Activated CD8-positive, alpha-beta memory T cell treated with anti-CD3 and anti-CD28 coated beads, Interleukin-2, amount 50 U/mL, for 24 hours (primary cell): Measurements from ENCODE around the gene SYTL2.

Source experiments
- DNase-seq: peaks from one replicate; pipeline ENCODE4 v3.0.0-alpha.2; 2020; ENCODE audit errors: extremely low read depth

The SYTL2 gene

DNA sequence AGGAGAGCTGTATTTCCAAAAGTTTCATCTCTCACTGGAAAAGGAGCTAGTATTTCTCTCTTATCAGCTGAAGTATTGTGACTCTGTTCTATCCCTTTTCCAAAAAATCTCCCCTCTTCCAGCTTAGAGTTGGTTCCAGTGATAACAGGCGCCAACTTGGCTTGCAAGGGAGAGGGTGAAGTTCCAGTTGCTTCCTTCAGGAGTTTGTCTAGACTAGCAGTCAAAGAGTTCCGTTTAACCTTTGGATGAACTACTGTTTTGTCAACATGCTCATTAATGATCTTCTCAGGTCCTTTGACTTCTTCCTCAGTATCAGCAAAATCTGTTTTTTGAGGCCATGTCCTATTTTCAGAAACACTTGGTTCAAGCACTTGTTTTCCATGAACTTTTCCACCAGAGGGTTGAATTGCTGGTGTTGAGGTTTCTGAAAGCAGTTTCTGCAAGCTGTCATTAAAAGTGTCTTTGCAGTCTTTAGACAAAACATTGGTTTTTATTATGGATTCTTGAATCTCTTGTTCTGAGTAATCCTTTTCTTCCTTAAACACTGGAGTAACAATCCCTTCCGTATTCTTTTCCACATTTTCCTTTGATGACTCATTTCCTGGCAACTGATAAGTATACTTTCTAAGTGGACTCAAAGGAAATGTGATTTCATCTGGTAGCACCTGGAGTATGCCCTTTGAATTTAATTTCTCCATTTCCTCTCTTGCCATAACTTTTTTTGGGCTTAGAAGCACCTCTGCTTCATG is 85.3 kb downstream of the SYTL2 start:
- DNase-seq = no peak

DNA sequence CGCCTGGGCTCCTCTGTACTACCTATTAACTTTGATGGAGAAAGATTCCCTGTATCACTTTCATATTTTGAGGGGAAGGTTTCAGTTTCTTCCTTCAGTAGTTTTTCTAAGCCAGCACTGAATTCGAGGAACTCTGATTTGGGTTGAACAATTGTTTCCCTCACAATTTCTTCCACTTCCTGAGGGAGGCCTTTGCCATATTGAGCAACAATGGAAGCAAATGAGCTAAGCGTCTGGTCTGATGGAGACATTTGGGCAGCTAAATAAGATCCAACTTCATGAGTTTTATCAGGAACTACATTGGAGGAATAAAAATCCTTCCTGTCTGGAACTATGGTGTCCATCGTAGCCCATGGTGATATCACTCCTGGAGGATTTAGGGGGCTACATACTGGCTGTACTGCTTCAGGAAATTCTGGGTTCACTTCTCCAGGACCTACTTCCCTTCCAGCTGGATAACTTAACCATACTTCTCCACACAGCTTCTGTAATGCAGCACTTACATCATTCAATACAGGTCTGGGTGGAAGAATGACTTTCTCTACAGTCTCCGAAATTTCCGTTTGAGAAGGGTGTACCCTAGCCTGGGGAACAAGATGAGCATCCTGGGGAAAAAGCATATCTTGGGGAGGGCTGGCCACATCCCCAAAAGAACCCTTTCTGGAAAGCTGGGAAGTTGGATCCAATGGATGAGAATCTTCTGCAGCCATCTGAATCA is 86.0 kb downstream of the SYTL2 start:
- DNase-seq = no peak

DNA sequence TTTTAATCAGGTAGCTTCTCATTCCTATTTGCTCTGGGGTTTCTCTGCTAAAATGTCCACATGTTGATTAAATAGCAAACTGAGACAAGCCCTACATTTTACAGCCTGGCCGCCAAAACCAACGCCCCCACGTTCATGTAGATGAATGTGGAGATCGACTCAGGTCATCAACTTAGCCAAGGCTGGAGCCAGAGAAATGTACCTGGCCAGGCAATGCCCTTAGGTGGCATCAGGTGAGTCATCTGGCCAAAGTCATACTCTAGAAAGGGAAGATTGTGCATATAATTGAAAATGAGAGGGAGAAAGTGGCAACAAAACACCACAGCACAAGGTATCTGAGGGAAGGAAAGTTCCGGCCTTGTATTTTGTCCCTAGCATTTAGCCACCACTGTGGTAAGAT is 87.9 kb downstream of the SYTL2 start:
- DNase-seq = no peak

DNA sequence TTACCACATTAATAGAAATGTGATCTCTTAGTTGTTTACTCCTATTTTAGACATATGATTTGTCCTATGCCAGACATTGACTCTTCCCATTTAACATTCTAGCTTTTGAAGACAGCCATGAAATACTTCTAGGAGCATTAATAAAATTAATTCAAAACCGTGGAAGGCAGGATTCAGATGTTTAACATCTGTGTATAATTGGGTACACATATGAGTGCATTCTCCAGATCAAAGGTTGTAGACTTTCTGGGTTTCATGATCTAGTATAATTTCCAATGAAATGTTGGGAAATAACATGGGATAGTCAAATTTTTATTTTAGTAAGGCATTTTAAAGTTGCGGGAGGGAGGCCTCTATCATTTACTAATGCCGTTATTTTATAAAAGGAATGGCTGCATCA is 89.8 kb downstream of the SYTL2 start:
- no peak for DNase-seq

DNA sequence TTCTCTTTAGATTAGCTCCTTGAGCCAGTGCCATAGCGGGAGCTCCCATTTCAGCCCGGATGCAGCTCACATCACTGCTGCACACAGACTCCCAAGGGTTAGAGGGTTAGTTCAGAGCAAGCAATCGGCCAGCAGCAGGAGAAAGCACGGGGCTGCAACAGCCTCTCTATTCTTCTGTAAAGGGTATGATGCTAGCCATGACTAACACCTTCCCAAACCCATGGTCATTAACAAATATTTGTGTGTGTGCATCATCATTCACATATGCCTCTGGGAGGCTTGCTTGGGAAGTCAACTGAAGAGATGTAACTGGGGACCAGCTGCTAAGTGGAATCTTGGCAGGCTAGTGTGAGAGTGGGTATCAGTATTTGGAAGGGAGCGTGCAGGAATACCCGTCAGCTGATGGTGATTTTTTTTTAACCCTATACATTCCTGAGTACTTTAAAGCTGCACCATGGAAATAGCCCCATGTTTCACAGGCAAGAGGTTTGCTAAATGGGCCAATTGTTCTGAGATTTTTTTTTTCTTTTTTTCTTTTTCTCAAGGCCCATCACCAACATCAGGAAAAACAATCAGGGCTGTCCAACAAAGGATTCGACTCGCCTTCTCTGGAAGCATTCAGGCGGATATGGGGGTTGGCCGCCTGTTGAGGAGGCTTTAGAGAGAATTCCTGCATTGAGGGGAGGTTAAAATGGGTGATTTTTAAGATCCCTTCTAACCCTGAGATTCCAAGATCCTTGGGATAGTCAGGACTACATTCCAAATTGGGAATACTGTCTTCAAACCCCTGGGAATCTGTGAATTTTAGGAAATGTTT is 91.7 kb downstream of the SYTL2 start:
- DNase-seq = no peak

DNA sequence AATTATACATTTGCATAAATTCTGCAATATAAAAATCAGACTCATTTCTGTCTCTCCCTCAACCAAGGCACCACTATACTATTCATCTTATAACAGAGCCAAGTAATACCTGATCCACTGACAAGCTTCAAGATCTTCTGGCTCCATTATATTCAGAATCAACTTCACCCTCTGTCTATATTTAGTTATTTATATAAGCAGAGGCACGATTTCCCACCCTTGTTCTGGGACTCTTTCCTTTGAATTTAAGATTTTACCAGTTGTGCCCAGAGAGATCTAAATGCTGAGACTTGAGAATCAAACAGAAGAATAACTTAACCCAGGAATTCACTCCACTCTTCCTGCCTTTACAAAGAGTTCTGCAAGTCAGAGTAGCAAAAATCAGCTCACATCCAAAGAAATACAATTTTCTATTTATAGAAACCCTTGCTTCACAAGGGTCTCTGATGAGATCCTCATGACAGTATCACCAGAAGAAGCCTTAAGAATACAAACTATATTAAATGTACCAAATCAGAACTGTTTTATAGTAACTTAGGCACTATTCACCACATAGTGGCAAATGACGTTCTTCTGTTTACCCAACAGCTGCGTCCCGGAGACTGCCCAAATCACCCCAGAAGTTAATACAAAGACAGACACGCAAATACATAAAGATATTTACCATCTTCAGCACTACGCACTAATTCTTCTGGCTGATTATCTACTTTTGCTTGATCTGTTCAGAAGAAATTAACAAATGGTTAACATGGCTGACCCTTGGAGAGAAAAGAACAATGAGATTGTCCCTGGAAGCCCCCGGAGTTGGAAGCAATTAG is 92.6 kb downstream of the SYTL2 start:
- DNase-seq = no peak

DNA sequence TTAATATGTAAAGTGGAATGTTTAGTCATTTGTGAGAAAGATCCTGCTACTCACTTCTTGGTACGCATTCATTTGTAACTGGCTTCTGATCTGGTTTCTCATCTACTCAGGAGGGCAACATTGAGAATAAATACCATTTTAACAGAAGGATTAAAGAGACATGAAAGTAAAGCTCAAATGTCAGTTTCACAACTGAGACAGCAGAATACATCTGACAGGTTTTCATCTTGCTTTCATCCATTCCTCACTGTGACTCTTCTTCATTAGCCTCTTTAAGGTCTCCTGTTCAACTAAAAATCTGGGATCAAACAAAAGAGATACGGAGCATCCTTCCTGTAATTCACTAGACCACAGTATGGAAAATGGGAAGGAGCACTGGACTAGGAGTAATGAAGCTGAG is 93.5 kb downstream of the SYTL2 start:
- no peak for DNase-seq

DNA sequence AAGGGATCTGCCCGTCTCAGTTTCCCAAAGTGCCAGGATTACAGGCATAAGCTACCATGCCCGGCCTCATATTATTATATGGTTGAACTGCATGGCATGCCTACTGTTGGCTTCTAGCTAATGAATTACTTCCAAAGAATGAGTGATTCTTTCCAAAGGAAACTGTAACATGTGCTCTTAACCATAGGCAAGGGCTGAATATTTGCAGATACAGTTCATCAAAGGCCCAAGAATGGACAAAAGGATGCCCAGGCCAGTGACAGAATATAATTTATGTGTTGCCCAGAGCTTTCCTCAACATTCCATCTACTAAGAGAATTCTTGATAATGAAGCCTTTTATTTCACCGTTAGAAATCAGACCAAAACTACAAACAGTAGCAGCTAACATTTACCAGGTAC is 98.0 kb downstream of the SYTL2 start:
- no peak for DNase-seq

DNA sequence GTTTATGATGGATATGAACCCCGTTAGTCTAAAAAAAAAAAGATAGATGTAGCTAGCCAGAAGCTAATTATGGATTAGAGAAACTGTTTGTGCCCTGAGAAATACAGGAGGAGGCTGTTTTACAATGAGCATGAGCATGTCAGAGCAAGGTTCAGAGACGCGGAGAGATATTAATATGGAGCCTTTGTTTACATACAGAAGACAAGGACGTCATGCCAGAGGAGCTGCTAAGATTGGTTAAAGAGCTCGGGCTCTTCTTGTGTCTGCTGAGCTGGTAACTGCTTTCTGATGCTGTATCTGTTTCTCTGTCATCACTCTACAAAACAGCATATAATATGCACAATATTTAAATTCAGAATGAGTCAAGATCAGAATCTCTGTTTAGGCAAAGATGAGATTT is 100.0 kb downstream of the SYTL2 start:
- DNase-seq = no peak

DNA sequence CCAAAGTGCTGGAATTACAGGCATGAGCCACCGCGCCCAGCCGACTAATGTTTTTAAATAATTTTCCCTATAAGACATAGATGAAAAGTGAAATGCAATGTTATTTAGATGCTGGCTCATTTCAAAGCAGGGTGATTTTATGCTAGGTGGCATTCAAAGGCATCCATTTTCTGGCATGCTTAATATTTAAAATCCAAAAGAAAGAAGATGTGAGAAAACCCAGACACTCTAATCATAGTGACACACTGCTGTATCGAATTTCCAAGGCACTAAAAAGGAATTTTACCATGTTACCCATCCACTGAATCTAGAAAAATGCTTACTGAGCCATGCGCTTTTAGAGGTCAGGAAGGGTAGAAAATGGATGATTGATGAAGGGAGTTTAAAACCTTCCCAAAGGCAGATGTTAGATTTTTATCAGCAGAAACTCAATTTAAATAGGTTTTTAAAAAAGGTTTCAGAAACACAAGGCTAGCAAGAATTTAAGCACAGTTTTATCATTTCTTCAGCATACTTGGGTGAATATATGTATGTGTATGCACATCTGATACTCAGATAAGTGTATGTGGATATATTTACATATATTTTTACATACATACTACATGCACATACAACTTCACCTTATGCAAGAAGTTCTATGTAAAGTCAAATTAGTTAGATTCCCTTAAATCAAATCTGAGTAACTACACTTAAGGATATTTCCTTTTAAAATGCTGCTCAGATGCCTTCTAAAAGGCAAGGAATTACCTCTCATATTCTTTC is 100.8 kb downstream of the SYTL2 start:
- DNase-seq = no peak

DNA sequence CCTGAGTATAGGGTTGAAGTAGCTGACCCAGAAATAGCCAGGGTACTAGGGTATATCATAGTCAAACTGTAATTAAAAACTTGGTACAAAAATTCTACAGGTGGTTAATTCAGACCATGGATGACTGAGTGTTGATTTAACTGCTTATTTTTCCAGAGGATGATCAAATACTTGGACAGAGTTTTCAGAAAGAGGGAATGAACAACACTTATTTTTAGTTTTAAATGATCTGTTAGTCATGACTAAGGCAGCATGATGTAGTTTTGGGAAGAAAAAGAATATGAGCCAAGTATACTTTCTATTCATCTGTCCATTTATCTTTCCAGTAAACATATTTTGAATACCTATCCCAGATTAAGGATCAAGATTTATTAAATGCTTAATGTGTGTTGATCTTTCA is 105.1 kb downstream of the SYTL2 start:
- DNase-seq = no peak

DNA sequence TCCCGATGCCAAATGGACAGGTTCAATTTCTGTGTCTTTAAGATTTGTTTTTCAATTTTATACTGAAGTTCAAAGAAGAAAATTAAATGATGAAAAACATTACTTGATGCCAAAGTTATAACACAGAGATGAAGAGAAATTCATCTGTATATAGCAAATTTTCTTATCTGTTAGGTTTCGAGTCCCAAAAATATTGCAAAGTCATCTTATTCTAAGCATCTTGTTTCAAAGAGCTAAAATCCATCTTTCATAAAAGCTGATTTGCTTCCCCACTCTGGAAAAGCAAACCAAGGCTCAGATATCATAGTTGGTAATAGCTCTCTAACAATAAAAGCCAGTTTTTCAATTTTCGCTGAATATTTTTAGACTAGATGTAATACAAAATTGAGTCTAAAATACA is 106.0 kb downstream of the SYTL2 start:
- DNase-seq = no peak

DNA sequence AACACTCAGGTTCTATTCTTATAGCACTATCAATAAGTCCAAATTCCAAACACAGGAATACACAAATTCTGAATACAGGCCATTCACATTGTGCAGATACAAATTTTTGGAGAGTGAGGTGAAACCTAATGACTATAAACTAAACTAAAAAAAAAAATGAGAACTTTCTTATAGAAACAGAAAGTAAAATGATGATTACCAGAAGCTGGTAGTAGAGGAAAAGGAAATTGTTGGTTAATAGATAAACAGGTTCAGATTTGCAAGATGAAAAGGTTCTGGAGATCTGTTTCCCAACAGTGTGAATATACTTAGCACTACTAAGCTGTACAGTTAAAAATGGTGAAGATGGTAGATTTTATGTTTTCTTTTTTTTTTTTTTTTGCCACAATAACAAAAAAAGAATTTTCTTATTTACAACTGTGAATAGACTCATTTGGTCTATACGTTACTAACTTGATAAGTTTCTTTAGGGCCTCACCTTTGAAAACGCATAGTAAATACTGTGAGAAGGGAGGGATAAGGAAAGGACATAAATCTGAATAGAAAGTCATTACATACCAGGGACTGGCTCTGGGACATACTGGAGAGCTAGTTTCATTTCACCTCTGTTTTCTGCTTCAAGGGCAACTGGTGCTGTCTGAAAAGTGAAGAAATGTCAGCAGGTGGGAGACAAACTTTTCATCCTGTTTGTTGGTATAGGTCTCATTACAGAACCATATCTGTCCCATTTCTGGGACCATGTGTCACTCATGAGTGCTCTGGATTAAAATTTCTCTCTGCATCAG is 110.8 kb downstream of the SYTL2 start:
- DNase-seq = no peak

DNA sequence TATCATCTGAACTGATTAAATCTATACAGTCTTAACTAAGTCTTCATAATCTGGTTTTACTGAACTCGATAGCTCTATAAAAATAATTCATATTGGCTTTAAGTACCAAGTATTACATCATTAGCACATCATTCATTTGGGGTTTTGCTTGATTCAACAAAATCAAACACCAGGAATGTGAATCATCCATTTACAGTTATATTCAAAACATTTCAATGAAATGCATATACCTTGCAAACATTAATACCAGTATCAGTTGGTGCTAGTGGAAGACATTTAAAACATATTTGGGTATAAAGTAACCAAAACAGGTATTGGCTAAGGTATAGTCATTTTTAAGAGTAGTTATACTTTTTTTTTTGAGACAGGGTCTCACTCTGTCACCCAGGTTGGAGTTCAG is 112.7 kb downstream of the SYTL2 start:
- DNase-seq = no peak

DNA sequence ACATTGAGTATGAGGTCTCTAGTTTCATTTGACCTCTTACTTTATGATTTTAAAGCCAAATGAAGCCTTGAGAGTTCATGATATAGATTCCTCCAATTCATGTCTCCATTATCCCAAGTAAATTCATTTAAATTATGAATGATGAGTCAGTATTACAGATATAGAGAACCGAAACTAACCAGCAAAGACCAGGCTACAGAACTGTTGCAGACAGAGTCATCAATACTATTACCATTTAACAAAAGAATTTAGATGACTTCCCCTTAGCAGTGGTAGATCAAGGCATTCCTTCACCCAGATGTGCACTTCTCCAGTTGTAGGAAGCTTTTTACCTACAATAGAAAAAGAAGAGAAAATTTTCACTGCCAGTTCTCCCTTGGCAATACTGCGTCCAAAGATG is 113.2 kb downstream of the SYTL2 start:
- DNase-seq = no peak

DNA sequence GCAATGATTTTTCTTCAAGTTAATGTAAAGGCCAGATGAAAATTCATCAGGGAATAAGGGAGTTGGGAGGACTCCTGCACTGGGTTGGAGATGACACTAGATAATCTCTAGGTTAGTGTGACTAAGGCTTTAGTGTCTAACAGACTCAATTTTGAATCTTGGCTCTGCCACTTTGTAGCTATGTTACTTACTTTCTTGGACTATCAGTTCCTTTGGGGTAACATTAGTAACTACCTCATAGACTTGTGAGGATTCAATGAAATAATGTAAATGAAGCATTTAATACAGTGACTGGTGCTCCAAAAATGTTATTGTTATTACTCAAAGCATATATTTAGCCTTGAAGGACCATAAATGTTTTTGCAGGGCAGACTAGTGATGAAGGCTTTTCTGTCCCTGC is 115.4 kb downstream of the SYTL2 start:
- no peak for DNase-seq

DNA sequence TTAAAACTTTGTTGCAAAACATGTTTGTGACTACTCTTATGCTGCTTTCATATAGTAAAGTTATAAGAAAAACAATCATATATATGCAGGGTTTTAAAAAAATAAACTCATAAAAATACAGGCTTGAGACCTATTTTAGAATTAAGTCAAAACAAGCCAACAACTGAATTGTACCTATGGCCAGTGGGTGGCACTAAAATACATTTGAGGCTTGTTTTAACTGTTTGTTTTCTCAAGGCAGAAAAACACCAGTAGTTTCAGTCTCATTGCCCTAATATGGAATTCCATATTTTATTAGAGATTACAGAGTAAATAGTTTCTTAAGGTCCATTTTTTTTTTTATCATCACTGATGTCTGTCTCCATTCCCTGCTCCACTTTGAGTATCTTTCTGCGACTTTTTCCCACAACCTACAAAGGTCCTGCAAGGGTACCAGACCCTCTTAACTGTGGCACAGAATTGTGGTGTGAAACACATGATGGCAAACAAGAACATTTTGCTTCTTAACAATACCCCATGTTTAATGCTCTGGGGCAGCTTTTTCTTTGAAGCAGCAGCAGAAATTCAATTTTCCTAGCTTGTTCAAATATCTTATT is 116.5 kb downstream of the SYTL2 start:
- DNase-seq = no peak

DNA sequence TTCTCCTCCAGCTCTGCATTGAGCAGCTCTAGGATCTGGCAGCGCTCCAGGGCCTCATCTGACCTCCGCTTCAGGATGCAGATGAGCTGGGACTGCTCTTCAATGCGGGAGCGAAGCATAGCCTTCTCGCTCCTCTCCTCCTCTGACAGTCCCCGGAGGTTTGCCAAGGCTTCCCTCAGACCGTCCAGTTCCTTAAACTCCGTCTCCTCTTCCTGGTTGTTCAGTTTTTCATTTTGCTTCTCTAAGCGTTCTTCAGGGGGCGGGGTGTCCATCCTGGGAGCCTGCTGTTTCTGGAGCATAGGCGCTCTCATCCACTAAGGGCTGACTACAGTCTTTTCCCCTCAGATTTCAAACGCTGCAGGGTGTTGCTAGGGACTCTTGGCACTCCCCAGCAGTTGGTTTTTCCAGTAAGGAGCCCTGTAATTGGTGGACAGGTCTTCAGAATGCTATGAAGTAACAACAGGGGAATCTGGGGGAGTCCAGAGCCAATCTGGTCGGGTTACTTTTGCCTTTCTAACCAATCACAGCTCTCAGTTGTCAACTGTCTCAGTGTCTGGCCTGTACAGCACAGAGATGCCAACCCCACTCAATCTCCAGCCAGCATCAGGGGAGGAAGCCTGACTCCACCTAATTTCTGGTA is 125.0 kb downstream of the SYTL2 start, which contains the start of gene CCDC89:
Gene CCDC89, minus strand, starts transcription at position 376 of the 640 bp plus-strand sequence. Its CDS starts 65 bp downstream, at position 311.
- DNase-seq = no peak

DNA sequence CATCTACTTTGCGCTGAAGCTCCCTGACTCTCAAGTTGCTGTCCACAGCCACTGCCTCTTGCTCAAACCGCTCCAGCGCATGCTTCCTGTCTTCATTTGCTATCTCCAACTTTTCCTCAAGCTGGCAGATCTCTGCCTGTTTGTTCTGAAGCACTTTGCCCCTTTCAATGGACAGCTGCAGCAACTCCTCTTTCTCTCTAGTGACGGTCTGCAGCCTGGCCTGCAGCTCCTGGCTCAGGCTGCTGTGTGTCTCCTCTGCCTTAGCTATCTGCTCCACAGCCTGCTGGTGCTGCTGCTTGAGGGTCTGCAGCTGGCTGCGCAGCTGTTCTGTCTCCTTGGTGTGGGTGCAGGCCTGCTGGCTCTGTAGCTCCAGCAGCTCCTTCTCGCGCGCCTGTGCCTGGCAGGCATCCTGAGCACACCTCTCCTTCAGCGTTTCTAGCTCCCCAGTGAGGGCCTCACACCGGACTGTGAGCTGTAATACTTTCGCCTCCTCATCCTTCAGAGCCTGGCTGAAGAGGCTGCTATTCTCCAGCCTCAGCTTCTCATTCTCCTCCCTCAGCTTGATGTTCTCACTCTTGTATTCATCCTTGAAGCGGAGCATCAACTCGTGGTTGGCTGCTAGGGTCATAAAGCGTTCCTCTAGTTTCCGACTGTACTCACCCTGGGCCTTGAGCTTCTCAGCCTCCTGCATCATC is 125.7 kb downstream of the SYTL2 start:
- no peak for DNase-seq
